Stimulated activated CD8-positive, alpha-beta memory T cell treated with anti-CD3 and anti-CD28 coated beads, Interleukin-2, amount 100 ng/mL, for 48 hours (primary cell): ENCODE data around the gene FLACC1.

ENCODE experiments used
- DNase-seq, 2 donors: peaks; one replicate each; pipeline ENCODE4 v3.0.0-alpha.2; 2020; ENCODE audit warnings: low read depth in 2 of 2

The FLACC1 gene

DNA sequence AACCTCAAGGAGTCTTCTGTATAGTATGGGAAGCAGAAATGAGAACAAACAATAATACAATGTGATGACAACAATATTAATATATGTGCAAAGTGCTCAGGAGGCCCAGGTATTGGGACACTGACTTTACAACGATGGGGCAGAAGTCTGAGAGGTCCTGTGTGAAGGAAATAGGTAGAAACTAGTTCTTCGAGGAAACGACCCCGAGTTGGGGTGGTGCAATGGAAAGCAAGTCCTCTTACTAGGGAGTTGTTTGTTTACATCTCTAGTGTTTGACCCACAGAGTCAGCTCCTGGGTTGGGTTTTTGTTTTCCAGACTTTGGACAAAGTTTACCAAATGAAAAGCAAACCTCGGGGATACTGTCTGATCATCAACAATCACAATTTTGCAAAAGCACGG, 80.6 kb downstream of the FLACC1 start:
- DNase-seq, result no peak

DNA sequence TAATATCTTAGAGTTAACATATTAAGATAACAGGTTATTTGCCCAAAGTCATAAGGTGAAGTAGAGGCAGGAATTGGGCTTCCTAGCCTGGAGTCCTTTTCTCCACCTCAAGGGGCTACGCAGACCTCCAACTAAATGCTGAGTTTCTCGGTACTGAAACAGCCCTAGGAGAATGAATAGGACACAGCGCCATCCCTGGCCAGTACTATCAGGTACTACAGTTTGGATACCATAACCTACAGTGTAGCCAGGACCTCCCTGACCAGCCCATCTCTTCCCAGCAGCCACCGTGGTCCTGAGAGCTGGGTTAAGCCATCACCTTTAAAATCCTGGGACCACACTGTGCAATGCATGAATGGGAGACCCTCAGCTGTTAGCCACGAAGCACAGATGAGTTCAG, 81.2 kb downstream of the FLACC1 start:
- DNase-seq, result no peak

DNA sequence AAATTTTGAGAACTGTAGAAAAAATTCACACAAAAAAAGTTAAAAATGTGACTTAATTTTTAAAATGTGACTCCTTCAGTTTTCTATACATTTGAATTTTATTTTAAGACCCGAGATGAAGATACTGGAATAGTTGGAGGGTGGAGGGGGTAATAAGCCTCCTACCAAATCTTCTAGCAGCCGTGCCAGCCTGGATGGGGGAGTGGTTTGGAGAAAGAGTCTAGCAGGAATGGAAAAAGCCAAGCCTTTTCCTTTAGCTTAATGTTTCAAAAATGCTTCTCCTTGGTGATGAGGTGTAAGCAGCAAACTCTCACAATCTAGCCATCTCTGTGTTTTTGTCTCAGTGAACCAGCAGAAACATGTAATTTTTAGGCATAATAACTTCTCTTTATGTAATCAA, 82.1 kb downstream of the FLACC1 start:
- DNase-seq, result no peak

DNA sequence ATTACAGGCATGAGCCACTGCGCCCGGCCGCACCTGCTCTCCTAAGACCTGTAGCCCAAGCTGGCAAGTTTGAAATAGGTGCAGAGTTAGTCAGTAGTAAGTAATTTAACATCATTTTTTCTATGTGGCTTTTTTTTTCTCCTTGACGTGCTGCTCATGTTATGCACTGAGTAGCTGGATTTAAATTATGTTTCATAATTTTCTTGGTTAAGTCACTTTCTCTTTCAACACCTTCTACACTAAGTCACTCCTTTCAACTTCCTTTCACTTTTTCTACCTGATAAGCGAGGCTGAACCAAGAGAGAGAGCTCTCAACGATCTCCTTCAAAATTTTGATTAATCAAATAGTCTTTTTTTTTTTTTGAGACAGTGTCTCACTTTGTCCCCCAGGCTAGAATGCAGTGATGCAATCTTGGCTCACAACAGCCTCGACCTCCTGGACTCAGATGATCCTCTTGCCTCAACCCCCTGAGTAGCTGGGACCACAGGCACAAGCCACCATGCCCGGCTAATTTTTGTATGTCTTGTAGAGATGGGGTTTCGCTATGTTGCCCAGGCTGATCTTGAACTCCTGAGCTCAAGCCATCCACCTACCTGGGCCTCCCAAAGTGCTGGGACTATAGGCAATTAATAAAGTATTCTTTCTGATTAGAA, 83.7 kb downstream of the FLACC1 start:
- DNase-seq, result no peak

DNA sequence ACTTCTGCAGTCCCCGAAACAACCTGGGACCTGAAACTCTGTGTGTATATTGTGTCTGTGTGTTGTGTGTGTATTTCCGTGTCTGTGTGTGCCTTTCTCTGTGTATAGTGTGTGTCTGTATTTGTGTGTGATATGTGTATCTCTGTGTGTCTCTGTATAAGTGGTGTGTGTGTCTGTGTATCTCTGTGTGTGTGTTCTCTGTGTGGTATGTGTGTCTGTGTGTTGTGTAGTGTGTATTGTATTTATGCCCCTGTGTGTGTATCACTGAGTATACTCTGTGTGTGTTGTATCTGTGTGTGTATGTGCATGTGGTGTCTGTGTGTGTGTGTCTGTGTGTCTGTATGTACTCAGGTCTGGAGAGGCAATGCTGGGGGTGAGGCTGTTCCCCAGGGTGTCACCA, 85.2 kb downstream of the FLACC1 start:
- no peak for DNase-seq

DNA sequence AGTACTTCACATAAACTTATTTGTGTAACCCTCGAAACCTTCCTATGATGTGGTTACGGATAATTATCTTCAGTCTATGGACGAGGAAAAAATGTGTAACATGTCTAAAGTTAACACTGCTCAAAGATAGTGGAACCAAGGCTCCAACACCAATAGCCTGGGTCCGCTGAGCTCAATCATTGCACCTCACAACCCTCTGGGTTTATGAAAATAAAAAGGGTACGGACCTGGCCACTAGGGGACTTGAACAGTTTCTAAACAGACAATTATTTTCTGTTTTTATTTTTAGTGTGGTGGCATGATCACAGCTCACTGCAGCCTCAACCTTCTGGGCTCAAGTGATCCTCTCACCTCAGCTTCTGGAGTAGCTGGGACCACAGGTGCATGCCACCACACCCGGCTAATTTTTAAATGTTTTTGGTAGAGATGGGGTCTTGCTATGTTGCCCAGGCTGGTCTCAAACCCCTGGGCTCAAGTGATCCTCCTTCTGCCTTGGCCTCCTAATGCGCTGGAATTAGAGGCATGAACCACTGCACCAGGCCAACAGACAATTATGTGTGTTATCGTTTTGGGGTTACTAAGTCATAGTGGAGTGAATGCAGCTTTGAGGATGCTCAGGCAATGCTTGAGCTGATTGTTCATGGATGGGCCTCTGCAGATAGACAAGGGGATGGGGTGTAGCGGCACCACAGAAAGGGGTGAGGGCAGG, 86.7 kb downstream of the FLACC1 start:
- no peak for DNase-seq

DNA sequence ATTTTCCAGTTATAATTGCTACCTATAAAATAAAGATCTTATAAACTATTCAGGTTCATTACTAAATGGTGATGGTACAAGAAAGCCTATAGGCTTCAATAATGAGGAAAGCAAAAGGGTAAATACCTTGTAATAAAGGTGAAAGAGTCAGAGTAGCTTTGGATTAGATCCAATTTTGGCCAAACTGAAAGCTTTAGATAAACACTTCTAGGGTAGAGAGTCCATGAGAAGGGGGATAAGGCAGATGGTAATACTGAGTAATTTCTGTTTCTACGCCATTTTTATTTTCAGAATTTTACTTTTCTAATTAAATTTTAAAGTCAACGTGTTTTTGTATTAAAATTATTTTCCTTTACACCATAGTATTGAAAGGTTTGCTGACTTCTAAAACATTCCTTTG, 87.4 kb downstream of the FLACC1 start:
- DNase-seq, result no peak

DNA sequence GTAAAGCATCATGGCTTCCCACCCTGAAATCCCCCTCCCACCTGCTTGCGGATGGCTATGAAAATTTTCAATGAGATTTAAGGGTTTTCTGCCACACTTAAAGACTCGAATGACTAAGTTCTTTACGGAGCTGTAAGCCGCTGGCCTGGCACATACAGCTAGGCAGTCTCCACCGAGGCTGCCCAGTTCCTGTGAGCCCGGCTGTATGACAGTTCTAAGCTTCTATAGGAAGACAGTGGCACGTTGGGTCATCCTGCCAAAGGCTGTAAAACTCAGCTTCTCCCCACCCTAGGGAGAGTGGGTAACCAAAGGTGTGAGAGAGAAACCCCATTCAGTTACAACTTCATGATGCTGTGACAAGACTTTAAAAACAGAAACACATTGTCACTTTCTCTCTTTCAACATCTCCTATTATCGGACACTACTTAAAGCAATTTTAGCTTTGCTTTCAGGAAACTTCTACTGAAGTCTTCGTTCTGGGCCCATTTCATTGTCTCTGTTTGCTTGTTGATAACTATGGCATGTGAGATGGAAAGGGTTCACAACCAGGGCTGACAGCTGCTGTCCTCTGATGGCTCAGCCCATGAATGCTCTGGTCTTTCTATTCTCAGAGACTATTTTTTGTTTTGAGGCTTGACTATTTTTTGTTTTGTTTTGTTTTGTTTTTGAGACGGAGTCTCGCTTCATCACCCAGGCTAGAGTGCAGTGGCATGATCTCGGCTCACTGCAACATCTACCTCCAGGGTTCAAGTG, 89.7 kb downstream of the FLACC1 start:
- no peak for DNase-seq

DNA sequence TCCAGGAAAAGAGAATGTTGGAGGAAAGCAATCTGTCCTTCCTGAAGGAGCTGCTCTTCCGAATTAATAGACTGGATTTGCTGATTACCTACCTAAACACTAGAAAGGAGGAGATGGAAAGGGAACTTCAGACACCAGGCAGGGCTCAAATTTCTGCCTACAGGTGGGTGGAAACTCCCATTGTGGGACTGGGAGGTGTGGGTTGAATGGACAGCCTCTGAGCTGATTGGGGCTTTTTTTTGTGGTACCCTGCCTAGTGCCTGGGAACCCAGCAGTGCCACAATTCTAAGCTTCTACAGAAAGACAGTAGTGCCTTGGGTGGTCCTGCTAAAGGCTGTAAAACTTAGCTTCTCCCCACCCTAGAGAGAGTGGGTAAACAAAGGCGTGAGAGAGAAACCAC, 90.5 kb downstream of the FLACC1 start:
- no peak for DNase-seq

DNA sequence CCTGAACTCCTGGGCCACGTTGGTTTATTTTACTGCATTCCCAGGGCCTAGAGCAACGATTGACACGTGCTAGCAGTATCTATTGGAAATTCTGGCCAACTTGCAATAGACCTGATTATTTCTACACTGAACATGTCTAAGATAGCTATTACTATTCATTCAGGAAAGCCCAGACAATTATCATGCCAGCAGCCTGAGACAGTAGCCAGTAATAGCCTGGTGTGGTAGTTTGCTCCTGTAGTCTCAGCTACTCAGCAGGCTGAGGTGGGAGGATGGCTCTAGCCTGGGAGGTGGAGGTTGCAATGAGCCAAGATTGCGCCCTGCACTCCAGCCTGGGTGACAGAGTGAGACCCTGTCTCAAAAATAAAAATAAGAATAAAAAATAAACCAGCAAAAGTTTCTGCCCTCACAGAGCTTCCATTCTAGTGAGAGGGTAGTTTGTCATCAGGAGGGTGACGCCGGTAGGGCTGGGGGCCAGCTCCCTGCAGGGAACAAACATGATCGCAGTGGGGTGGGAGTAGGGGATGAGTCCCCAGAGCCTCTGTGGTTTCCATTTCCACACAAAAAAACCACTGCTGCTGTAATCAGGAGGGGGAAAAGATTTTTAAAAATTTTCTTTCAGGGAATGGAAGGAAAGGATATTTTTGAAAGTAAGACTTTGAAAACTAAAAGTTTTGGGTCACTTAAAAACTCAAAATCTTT, 92.5 kb downstream of the FLACC1 start:
- no peak for DNase-seq

DNA sequence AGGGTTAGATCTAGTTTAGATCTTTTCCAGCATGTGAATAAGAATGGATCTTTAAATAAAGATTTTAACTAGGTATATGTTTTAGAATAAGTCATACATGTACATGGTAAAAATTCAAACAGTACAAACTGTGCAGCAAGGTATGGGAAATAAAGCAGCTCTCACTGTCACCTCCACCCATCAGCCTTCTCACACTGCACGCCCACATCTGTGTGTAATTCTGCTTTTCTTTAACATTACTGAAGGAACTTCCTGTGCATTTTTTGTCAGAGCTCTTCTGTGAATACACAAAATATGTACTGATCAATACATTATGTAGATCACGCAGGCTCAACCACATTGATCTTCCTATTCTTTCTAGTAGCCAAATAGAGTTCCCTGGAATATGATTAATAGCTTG, 93.4 kb downstream of the FLACC1 start:
- DNase-seq, result no peak

DNA sequence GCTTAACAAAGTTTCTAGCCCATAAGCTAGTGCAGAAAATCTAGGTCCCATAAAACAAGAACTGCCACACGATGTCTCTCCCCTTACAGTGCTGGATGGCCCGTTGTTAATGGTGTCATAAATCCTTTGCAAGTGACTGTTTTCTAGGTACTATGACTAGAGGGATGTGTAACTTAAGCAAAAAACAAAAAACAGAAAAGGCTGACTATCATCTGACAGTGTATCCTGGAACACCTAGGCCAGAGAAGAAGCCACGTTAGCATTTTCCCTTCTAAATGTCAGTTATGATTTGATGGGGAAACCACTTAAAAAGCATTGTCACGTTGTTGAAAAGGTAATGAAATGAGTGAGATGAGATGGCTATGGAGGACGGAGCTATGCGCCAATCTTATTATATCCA, 94.4 kb downstream of the FLACC1 start:
- no peak for DNase-seq

DNA sequence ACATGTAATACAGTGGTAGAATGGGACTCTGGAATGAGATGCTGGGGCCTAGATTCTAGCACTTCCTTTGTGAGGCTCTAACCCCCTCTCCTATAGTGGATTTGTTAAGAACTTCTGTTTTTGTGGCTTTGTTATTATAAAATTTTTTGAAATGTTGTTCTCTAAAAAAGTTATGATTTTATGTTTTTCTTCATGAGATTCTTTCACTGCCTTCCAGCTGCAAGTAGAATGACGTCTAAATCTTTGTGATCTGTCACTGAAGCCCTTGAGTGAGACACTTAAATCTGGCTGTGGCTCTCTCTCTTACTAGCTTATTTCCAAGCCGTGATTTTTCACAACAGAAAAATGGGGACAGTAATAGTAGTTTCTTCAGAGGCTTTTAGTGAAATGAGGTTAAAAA, 95.2 kb downstream of the FLACC1 start:
- no peak for DNase-seq

DNA sequence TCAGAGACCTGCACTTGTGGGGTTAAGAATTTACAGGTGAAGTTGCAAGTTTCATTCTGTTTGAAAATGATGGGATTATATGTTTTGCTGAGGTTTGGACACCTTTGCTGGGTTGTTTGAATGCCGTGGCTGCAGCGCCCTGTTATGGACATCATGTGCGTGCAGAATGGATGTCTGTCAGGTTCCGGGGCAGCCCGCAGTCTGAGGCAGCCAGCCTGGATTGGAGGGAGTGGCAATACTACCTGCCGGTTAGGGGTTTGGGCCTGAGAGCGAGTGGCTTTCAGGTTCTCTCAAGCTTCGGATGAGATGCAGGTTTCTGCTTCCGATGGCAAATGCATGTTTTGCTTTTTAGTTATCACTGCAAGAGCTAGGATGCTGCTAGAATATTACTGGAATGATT, 95.7 kb downstream of the FLACC1 start:
- DNase-seq, result peak; percentile 29 to 35

DNA sequence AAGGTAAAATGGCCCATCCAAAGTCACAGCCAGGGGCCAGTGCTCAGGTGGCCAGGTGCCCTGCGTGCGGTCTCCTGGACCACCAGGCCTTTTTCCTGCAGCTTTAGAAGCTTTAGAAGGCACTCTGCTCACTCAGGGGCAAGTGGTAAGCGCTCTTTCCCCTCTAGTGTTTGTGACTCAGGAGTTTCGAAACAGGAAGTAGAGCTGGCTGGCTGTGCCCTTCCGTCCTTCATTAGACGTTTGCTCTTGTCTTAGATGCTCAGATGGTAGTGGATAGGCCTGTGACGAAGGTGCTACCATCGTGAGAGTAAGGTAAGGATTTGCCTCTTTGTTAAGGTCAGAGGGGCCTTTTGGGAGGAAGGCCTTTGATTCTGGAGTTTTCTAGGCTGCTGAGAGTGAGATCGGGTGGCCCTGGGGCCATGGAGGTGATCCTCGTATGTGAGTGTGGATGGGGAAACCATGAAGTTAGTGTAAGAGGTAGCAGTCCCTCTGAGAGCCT, 96.8 kb downstream of the FLACC1 start, which contains the start of gene CASP8:
Gene CASP8, plus strand, starts transcription at position 235 of the 499 bp plus-strand sequence. CDS start 5,951 bp downstream, outside the sequence.
- peak in 1 of 2 donors; percentile 34 for DNase-seq

DNA sequence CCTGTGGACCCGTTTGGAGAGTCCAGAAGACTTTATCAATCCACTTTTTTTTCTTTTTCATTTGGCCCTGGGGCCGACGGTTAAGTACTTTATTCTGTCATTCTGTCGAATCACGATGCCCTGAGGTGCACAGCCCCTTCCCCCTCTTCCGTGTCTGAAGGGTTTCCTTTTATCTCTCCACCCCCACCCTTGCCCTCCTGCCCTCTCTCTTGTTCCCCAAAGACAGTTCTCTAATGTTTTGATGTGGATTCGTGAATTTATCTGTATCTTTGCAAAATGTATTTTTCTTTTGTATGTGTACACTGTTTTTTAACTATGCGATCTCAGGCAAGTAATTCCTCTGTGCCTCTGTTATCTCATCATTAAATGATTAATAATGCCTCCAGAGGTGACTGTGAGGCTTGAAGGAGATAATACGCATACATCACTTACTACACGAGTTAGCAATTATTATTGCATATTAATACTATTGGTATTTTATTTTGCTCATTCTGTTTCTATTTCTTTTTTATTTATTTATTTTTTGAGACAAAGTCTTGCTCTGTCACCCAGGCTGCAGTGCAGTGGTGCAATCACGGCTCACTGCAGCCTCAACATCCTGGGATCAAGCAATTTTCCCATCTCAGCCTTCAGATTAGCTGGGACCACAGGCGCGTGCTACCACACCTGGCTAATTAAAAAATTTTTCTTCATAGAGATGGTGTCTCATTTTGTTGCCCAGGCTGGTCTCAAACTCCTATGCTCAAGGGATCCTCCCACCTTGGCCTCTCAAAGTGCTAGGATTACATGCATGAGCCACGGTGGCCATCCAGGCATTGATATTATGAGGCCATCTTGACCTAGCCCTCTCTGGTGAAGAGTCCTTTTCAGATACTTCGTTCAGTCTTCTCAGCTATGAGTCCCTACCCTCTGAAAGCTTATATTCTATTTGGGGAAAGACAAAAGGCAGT, 98.2 kb downstream of the FLACC1 start:
- DNase-seq, result no peak

DNA sequence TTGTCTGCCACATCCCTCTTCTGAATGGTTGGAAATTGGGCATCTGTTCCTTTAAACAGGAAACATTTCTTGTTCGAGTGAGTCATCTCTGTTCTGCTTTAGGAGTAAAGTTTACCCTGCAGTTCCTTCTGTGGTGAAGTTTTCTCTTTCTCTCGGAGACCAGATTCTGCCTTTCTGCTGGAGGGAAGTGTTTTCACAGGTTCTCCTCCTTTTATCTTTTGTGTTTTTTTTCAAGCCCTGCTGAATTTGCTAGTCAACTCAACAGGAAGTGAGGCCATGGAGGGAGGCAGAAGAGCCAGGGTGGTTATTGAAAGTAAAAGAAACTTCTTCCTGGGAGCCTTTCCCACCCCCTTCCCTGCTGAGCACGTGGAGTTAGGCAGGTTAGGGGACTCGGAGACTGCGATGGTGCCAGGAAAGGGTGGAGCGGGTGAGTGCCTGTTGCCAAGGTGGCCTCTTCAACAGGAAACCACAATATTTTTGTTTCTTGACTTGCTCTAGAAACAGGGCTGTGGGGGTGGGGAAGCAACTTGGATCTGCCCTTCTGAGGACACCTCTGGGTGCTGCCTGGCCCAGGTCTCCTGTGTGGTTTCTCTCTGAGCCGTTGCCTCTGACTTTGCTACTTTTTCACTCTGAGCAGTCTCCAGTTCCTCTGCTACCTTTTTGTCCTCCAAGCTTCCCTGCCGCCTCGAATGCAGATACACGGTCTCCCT, 99.0 kb downstream of the FLACC1 start:
- peak; percentile 77 to 83 for DNase-seq

DNA sequence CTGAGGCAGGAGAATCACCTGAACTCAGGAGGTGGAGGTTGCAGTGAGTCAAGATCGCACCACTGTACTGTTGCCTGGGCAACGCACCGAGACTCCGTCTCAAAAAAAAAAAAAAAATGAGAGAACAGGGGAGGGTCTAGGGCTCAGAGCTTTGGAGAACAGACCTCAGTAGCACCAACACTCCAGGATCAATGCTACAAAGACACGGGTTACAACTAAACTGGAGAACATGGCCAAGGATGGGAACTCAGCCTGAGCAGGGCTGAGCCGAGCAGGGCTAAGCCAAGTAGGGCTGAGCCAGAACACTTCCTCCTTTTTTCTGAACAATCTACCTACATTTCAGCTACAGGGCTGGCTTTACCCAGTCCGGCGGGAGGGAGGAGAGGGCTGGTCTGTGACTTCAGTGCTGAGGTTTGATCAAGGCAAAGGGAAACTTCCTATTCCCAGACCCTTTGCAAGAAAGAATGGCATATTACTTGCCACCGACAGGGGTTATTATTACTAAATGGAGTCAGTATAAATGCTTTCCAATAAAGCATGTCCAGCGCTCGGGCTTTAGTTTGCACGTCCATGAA, 99.7 kb downstream of the FLACC1 start:
- no peak for DNase-seq

DNA sequence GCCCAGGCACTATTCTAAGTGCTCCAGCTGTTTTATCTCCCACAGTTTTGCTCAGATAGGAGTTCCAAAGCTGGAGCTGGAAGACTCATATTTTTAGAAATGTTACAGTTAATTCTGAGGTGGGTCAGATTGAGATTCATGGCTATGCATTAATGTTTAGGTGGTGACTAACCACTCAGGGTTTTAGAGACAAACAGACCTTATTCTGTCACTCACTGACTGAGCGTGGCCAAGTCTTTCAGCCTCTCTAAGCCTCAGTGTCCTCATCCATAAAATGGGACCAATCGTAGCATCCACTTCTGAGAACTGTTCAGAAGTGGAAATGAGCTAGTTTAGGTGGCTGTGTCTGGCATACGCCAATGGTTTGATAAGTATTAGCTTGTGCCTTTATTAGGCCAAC, 101.1 kb downstream of the FLACC1 start:
- no peak for DNase-seq
